ENCODE data around the gene STARD8.

The STARD8 gene

GRCh38 chrX:68691921-68692320 is 44.5 kb downstream of the STARD8 start:
- no peak for FAIRE-seq
- no peak for DNase-seq (ENCODE audit: insufficient read length, low spot score)
- TF ChIP-seq CTCF (IDR thresholded peaks at IDR 0.05; ENCODE audit: insufficient read depth, missing control alignments), result no peak

GRCh38 chrX:68692651-68693050 is 45.2 kb downstream of the STARD8 start:
- DNase-seq (ENCODE audit: insufficient read length, low spot score), result no peak
- TF ChIP-seq CTCF (IDR thresholded peaks at IDR 0.05; ENCODE audit: insufficient read depth, missing control alignments), result no peak
- FAIRE-seq, result no peak

GRCh38 chrX:68693481-68694434 is 46.3 kb downstream of the STARD8 start:
- DNase-seq (ENCODE audit: insufficient read length, low spot score) (no peak), FAIRE-seq (no peak)

GRCh38 chrX:68694435-68695205 is 47.2 kb downstream of the STARD8 start:
- no peak for DNase-seq (ENCODE audit: insufficient read length, low spot score)
- no peak for FAIRE-seq
- TF ChIP-seq CTCF (IDR thresholded peaks at IDR 0.05; ENCODE audit: insufficient read depth, missing control alignments), result no peak

More at GRCh38 chrX:68693481-68694434, 46.3 kb downstream of the STARD8 start:
- no peak for TF ChIP-seq CTCF (IDR thresholded peaks at IDR 0.05; ENCODE audit: insufficient read depth, missing control alignments)

GRCh38 chrX:68695206-68695845 is 47.9 kb downstream of the STARD8 start:
- TF ChIP-seq CTCF (IDR thresholded peaks at IDR 0.05; ENCODE audit: insufficient read depth, missing control alignments), result no peak
- no peak for FAIRE-seq
- DNase-seq (ENCODE audit: insufficient read length, low spot score), result no peak

- FAIRE-seq, result no peak
- no peak for DNase-seq (ENCODE audit: insufficient read length, low spot score)
- TF ChIP-seq CTCF (IDR thresholded peaks at IDR 0.05; ENCODE audit: insufficient read depth, missing control alignments), result no peak
Observed at GRCh38 chrX:68696267-68696990, 49.0 kb downstream of the STARD8 start.
